Left renal cortex interstitium (tissue), 4 donors: Measurements from ENCODE around the gene TMEM150C. TPM values are rescaled to one million over a fixed set of nuclear protein-coding genes. Genes with fewer than 3 reads are reported as not detected.

Experiments
- DNase-seq, 4 donors: peaks; one replicate each; pipeline ENCODE4 v3.0.0-alpha.2; 2013; ENCODE audit warnings: low read depth in 4 of 4, low spot score in 2 of 4, missing footprints in 1 of 4
- polyA plus RNA-seq, 4 donors: library from polyadenylated mRNA; unstranded; fragments of 120-200 nt; gene quantifications; one replicate each; pipeline ENCODE4 v1.2.1, GENCODE V29; 2013; ENCODE audit not compliant: insufficient read length in 4 of 4

Gene TMEM150C
- polyA plus RNA-seq, result 10 to 100 TPM; 20.4 to 28.1 (median 26.9) TPM

GRCh38 chr4:82561786-82562563, at the start of gene TMEM150C:
TMEM150C (minus strand) TSS chr4:82561988; CDS start chr4:82504657, 57,331 bp downstream.
- DNase-seq, result no peak

- DNase-seq, result no peak
Measured at GRCh38 chr4:82611527-82611926, 49.7 kb upstream of the TMEM150C start.

GRCh38 chr4:82610041-82610440, 48.3 kb upstream of the TMEM150C start:
- DNase-seq, result no peak

GRCh38 chr4:82606622-82607021, 44.8 kb upstream of the TMEM150C start:
- DNase-seq, result no peak

- no peak for DNase-seq
Measured at GRCh38 chr4:82604522-82604921, 42.7 kb upstream of the TMEM150C start.

- no peak for DNase-seq
Measured at GRCh38 chr4:82601242-82602015, 39.6 kb upstream of the TMEM150C start.

GRCh38 chr4:82599336-82599735, 37.5 kb upstream of the TMEM150C start:
- no peak for DNase-seq

- no peak for DNase-seq
Measured at GRCh38 chr4:82594456-82594855, 32.7 kb upstream of the TMEM150C start.

GRCh38 chr4:82593411-82593810, 31.6 kb upstream of the TMEM150C start:
- no peak for DNase-seq

GRCh38 chr4:82592639-82593038, 30.9 kb upstream of the TMEM150C start:
- no peak for DNase-seq

GRCh38 chr4:82591592-82591991, 29.8 kb upstream of the TMEM150C start:
- DNase-seq, result no peak

- DNase-seq, result no peak
Measured at GRCh38 chr4:82589756-82590155, 28.0 kb upstream of the TMEM150C start.

GRCh38 chr4:82588771-82589270, 27.0 kb upstream of the TMEM150C start:
- no peak for DNase-seq

- no peak for DNase-seq
Measured at GRCh38 chr4:82587826-82588540, 26.2 kb upstream of the TMEM150C start.

- no peak for DNase-seq
Measured at GRCh38 chr4:82585690-82586435, 24.1 kb upstream of the TMEM150C start.

- no peak for DNase-seq
Measured at GRCh38 chr4:82584931-82585330, 23.1 kb upstream of the TMEM150C start.

- no peak for DNase-seq
Measured at GRCh38 chr4:82583897-82584587, 22.3 kb upstream of the TMEM150C start.

- DNase-seq, result no peak
Measured at GRCh38 chr4:82579932-82580331, 18.1 kb upstream of the TMEM150C start.

- no peak for DNase-seq
Measured at GRCh38 chr4:82578935-82579334, 17.1 kb upstream of the TMEM150C start.

- no peak for DNase-seq
Measured at GRCh38 chr4:82577451-82577850, 15.7 kb upstream of the TMEM150C start.
